ENCODE results near the gene SSTR5.

Gene SSTR5

GRCh38 chr16:1038932-1039331 lies 33.6 kb upstream of the SSTR5 start:
- in situ Hi-C loops (cut with MboI; ENCODE audit: low sequenced_read_pairs): no loop called here

DNA sequence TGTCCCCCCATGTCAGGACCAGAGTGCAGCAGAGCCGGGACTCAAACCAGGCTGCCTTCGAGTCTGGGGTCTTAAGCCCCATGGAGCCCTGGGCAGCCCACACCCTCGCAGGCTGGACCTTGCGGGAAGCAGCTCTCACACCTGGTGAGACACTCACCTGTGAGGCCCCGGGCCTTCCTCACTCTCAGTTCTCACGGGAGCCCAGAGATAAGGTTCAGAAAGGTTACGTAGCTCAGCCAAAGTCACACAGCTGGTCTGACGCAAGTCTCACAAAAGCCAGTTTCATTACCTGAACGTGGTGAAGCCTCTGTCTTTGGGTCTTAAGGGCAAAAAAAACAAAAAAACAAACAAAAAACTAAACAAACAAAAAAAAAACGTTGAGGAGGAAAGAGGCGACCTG lies 32.8 kb upstream of the SSTR5 start:
- in situ Hi-C loops (cut with MboI; ENCODE audit: low sequenced_read_pairs): no loop called here

DNA sequence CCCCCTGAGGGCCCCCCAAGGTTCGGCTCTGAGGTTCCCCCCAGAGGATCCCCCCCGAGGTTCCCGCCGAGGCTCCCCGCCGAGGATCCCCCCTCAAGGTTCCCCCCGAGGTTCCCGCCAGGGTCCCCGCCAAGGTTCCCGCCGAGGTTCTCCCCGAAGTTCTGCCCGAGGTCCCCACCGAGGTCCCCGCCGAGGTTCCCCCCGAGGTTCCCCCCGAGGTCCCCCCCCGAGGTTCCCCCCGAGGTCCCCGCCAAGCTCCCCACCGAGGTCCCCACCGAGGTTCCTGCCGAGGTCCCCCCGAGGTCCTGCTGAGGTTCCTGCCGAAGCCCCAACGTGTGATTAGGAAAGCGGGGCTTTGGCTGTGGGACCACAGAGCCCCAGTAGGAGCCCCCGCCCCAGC lies 32.2 kb upstream of the SSTR5 start:
- in situ Hi-C loops (cut with MboI; ENCODE audit: low sequenced_read_pairs): no loop called here

- in situ Hi-C loops (cut with MboI; ENCODE audit: low sequenced_read_pairs): no loop called here
These were observed 30.4 kb upstream of the SSTR5 start for GRCh38 chr16:1042049-1042744.

DNA sequence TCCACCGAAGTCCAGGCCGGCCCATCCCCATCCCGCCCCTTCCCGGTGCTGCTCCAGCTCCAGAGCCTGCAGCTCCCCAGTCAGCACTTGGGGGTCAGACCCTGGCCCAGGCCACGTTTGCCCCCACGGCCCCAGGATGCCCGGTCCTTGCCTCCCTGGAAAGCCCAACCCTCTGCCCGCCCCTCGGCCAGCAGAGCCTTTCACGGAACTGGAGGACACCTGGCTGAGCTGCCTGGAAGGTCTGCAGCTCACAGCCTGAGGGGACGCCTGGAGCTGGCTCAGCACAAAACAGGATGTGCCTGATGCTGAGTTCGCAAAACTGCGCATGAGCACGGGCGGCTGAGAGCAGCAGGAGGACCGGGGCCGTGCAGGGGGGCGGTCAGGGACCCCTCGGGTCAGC lies 29.7 kb upstream of the SSTR5 start:
- in situ Hi-C loops (cut with MboI; ENCODE audit: low sequenced_read_pairs): no loop called here

DNA sequence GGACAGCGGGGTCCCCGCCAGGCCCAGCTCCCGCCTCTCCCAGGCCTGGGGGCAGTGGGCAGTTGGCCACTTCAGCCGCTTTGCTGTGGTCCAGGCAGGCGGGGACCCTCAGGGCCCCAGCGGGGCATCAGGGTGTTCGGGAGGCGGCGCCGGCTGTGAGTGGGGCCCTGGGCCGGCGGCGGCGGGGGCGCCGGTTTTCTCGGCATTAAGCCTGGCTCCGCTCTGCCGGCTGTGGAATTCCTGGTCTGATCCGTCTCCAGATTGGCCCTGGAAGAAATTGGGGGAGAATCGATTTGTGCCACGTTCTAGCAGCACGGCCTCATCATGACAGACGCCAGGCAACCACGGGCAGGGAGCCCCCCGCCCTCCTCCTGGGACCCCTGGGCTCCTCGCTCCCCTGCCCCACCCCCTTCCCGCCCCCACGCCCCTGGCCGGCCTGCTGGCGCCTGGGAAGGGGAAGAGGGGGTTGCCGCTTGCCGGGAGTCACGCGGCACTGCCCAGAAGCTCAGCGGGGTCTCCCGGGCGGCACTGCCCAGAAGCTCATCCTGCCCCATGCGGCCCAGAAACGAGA lies 28.6 kb upstream of the SSTR5 start:
- in situ Hi-C loops (cut with MboI; ENCODE audit: low sequenced_read_pairs): no loop called here

DNA sequence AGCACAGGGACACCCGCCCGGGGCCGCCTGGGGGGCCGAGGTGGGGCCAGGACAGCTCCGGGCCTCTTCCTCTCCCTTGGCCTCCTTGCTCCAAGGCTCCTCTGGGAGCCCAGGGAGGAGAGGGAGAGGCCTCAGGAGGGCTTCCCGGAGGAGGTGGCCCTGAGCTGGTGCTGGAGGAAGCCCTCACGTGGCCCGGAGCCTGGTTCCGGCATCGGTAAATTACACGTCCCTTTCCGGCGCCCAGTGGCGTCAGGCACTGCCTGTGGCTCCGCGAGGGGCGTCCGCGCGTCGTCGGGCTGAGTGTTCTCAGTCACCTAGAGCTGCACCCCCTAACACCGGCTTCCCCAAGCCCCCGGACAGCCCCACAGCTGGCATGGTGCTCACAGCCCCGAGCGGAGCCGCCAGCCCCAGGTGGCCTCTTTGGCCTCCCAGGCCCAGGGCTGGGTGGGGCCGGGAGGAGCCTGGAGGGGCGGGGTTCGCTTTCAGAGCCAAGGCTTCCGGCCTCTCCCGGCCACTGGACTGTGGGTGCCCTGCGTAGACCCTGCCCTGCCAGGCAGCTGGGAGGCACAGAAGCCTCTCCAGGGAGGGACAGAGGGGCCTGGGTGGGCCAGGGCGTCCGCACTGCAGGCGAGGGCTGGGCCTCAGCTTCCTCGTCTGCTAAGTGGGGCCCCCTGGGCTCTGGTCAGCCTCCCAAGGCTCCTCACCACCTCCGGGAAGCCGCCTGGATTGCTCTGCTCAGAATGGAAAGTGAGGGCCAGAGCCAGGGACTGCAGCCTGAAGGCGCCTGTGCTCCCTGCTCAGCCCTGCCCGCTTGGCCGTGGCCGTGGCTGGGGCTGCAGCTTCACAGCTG lies 27.9 kb upstream of the SSTR5 start:
- in situ Hi-C loops (cut with MboI; ENCODE audit: low sequenced_read_pairs): no loop called here

- in situ Hi-C loops (cut with MboI; ENCODE audit: low sequenced_read_pairs): no loop called here
These were observed 27.1 kb upstream of the SSTR5 start for GRCh38 chr16:1045310-1045992.

GRCh38 chr16:1045993-1046911 lies 26.3 kb upstream of the SSTR5 start:
- in situ Hi-C loops (cut with MboI; ENCODE audit: low sequenced_read_pairs): no loop called here

GRCh38 chr16:1047123-1047522 lies 25.4 kb upstream of the SSTR5 start:
- in situ Hi-C loops (cut with MboI; ENCODE audit: low sequenced_read_pairs): no loop called here

- in situ Hi-C loops (cut with MboI; ENCODE audit: low sequenced_read_pairs): no loop called here
These were observed 24.7 kb upstream of the SSTR5 start for GRCh38 chr16:1047801-1048200.

- in situ Hi-C loops (cut with MboI; ENCODE audit: low sequenced_read_pairs): no loop called here
These were observed 24.0 kb upstream of the SSTR5 start for GRCh38 chr16:1048442-1049112.

GRCh38 chr16:1049113-1049975 lies 23.2 kb upstream of the SSTR5 start:
- in situ Hi-C loops (cut with MboI; ENCODE audit: low sequenced_read_pairs): no loop called here

GRCh38 chr16:1049976-1050247 lies 22.6 kb upstream of the SSTR5 start:
- in situ Hi-C loops (cut with MboI; ENCODE audit: low sequenced_read_pairs): no loop called here

DNA sequence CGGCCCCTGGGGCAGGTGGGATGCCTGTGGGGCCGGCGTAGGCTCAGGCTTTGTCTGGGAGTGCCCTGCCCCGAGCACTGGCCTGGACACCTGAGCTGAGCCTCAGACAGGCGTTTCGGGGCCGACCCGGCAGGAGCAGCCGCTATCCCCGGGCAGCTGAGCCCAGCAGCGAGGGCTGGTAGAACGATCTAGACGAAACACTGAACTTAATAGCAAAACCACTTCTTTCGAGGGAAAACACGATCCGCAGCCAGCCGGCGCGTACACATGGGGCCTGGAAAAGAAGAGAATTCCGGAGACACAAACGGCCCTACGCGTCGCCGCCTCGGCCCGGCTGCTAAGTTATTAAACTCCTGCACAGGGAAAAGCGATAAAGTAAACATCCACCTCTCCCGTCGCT lies 22.0 kb upstream of the SSTR5 start:
- in situ Hi-C loops (cut with MboI; ENCODE audit: low sequenced_read_pairs): no loop called here

DNA sequence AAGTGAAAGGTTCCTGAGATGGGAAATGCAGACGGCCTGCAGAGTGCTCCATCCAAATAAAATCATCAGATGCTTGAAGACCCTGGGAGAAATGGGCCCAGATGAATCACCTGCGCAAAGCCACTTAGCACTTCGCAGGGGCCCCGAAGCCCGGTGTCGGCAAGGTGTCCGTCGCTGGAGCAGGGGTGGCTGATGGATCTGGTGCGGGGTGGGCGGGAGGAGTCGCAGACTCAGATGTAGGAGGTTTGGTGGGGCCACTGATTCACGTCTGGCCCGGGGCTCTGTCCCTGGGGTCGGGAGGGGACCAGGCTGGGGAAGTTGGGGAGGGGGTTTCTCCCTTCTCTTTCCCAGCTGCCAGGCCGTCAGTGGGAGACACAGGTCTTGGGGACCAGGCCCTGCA lies 21.6 kb upstream of the SSTR5 start:
- in situ Hi-C loops (cut with MboI; ENCODE audit: low sequenced_read_pairs): no loop called here

DNA sequence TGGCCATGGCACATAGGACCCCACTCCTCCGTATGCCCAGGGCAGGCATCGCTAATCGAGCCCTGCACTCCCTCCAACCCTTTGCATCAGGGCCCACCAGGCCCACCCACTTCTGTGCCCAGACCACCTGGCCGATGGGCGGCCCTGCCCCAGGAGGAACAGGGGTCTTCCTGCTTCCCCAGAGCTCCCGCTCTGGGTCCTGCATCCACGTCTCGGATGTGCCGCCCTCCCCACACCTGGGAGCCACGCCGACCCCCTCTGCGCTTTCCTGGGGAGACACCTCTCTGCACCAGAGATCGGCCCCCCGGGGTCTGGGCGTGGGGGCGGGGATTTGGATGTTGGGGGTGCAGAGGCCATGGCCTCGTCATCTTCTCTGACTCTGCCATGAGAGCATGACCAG lies 21.1 kb upstream of the SSTR5 start:
- in situ Hi-C loops (cut with MboI; ENCODE audit: low sequenced_read_pairs): no loop called here

DNA sequence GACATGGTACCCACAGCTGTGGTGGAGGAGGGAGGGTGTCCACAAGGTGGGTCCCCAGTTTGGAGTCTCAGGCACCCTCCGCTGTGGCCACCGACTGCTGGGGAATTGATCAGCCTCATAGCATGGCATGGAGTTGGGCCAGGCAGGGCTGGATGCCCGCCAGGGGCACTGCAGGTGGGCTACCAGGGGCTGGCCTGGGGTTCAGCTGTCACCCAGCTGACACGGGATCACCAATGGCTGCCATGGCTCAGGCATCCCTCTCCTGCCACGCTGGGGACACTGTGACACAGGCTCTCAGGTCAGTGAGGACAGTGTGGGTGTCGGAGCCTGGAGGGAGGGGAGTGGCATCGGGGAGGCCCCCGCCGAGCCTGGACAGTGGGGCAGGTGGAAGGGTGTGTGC lies 19.8 kb upstream of the SSTR5 start:
- in situ Hi-C loops (cut with MboI; ENCODE audit: low sequenced_read_pairs): no loop called here

GRCh38 chr16:1053121-1053521 lies 19.4 kb upstream of the SSTR5 start:
- in situ Hi-C loops (cut with MboI; ENCODE audit: low sequenced_read_pairs): no loop called here
